ENCODE results near the gene MAPK6.

- no peak for TF ChIP-seq CTCF (IDR thresholded peaks at IDR 0.05)
- no peak for TF ChIP-seq POLR2A (IDR thresholded peaks at IDR 0.05)
These were observed 71.2 kb downstream of the MAPK6 start for GRCh38 chr15:52090193-52090592.

All from breast epithelium (tissue), 3 donors.